Activated CD8-positive, alpha-beta memory T cell treated with anti-CD3 and anti-CD28 coated beads, Interleukin-2, amount 10 ng/mL, durations not matched to agents 7 days and 5 days (primary cell): ENCODE results near the gene MYO15B. TPM values are rescaled to one million over a fixed set of nuclear protein-coding genes. Genes with fewer than 3 reads are reported as not detected.

Source experiments
- ATAC-seq: fragments of 150-1000 bp; cut with Tn5 transposase; one replicate; pipeline ENCODE4 v1.10.0; 2021; ENCODE audit warnings: moderate library complexity
- CTCF ChIA-PET: fragments of 350-600 bp; sonication (Branson Sonifier 250); formaldehyde crosslinking; loops from one replicate; lab custom pipeline; 2021; ENCODE audit warnings: antibody characterized with exemption; lab: Charles Lee
- DNase-seq: peaks from one replicate; pipeline ENCODE4 v3.0.0-alpha.2; 2020
- H3K27ac Mint-ChIP-seq: one replicate; pipeline ENCODE4 v1.8.0; 2021; ENCODE audit warnings: mild to moderate bottlenecking, mixed read lengths
- H3K27me3 Mint-ChIP-seq: one replicate; pipeline ENCODE4 v1.8.0; 2021; ENCODE audit warnings: mixed read lengths
- H3K36me3 Mint-ChIP-seq: one replicate; pipeline ENCODE4 v1.8.0; 2021; ENCODE audit warnings: mild to moderate bottlenecking, mixed read lengths
- H3K4me1 Mint-ChIP-seq: one replicate; pipeline ENCODE4 v1.8.0; 2021; ENCODE audit warnings: mixed read lengths
- H3K4me3 Mint-ChIP-seq: one replicate; pipeline ENCODE4 v1.8.0; 2021; ENCODE audit warnings: mild to moderate bottlenecking, moderate library complexity, mixed read lengths
- H3K9me3 Mint-ChIP-seq: one replicate; pipeline ENCODE4 v1.8.0; 2022; ENCODE audit warnings: low read depth, mixed read lengths
- total RNA-seq, 2 experiments: library from RNA; stranded (reverse); gene quantifications; one replicate each; pipeline ENCODE4 v1.2.3, GENCODE V29; 2021

MYO15B gene
- total RNA-seq, result 10 to 100 TPM; 12.4 to 25.6 TPM

GRCh38 chr17:75587675-75588595 is at the start of gene MYO15B:
MYO15B (plus strand) TSS chr17:75587800; CDS start chr17:75588058, 258 bp downstream.
- Mint-ChIP-seq H3K36me3 (no peaks in the 10 kb centered on the region), H3K4me1 (peaks cover 13% of the 10 kb centered on the region), H3K9me3 (no peaks in the 10 kb centered on the region), H3K27ac (no peak within 1 kb of the TSS), H3K4me3 (peak within 1 kb of the TSS; percentile 42), H3K27me3 (peaks cover 27% of the 10 kb centered on the region)
- CTCF ChIA-PET, result interaction anchor here (0.6 to 6.3 kb wide), 19 partner anchors 9 to 394 kb away, joined by 3 to 47 read pairs (median 4); partner anchors contain the start of genes RECQL5, SAP30BP, SMIM5 and TSEN54
- ATAC-seq, result peak; percentile 40
- DNase-seq, result peak; percentile 70

GRCh38 chr17:75539967-75540729 is 47.5 kb upstream of the MYO15B start:
- no peak overlapping the region for H3K4me3 Mint-ChIP-seq

DNA sequence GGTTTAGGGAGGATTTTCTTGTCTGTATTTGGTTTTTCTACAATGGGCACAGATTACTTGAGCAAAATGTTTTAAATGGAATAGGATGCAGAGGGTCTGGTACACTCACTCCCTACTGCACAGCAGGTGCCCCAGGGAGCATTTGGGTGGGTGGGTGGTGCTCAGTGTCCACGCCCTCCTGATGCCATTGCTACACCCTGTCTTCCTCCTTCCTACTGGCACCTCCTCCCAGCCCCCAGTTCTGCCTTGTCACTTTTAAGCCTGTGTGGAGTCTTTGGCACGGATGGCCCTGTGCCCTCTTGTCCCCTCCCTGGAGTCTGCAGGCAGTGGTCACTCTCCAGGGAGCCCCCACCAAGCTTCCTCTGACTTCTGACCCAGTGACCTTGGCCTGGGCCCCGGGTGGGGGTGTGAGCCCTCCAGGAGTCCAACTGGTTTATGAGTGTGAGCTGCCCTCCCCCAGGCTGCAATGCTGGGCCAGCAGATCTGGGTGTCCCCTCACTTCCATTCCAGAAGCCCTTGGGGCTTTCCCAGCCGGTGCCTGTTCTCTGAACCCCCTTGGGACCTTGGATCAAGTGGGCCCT is 46.6 kb upstream of the MYO15B start:
- Mint-ChIP-seq H3K27ac (no peak overlapping the region), H3K4me3 (no peak overlapping the region), H3K27me3 (no peaks in the 10 kb centered on the region), H3K36me3 (no peaks in the 10 kb centered on the region), H3K4me1 (peaks cover 3% of the 10 kb centered on the region), H3K9me3 (no peaks in the 10 kb centered on the region)
- CTCF ChIA-PET, result no interaction called here
- ATAC-seq (no peak), DNase-seq (no peak)

More at GRCh38 chr17:75539967-75540729, 47.5 kb upstream of the MYO15B start:
- DNase-seq, result no peak
- ATAC-seq, result no peak
- CTCF ChIA-PET, result no interaction called here
- Mint-ChIP-seq H3K27me3 (no peaks in the 10 kb centered on the region), H3K9me3 (no peaks in the 10 kb centered on the region), H3K36me3 (no peaks in the 10 kb centered on the region), H3K27ac (no peak overlapping the region), H3K4me1 (peaks cover 12% of the 10 kb centered on the region)

DNA sequence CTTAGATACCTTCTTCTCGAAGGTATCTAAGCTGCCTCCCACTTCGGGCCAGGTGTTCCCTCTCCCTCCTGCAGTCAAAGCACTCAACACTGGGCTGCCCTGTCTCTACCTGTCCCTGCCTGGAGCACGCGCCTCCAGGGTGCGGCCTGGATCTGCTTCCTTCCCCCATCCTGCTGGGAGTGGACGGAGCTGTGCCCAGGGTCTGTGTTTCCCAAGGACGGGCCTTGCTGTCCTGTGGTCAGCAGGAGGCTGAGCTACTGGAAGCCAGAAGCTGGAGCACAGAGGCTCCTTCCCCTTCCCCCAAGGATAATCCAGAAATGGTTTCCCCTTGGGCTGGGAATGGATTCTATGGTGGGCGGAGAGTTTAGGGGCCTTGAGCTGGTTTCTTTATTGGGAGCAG is 45.4 kb upstream of the MYO15B start:
- Mint-ChIP-seq H3K36me3 (no peaks in the 10 kb centered on the region), H3K27me3 (no peaks in the 10 kb centered on the region), H3K9me3 (no peaks in the 10 kb centered on the region), H3K27ac (no peak overlapping the region), H3K4me1 (no peaks in the 10 kb centered on the region), H3K4me3 (no peak overlapping the region)
- ATAC-seq (no peak), DNase-seq (no peak)
- CTCF ChIA-PET, result interaction anchor here (1.7 kb wide), 1 partner anchor 26 kb away, joined by 5 read pairs; the partner anchor contains the start of gene TSEN54

- Mint-ChIP-seq H3K27ac (no peak overlapping the region), H3K27me3 (no peaks in the 10 kb centered on the region), H3K9me3 (no peaks in the 10 kb centered on the region), H3K4me3 (no peak overlapping the region), H3K36me3 (no peaks in the 10 kb centered on the region), H3K4me1 (no peaks in the 10 kb centered on the region)
- ATAC-seq, result no peak
- CTCF ChIA-PET, result interaction anchor here (1.1 to 1.7 kb wide), 2 partner anchors 26 to 205 kb away, joined by 4 to 5 read pairs; partner anchors contain the start of gene TSEN54
- no peak for DNase-seq
Measured at GRCh38 chr17:75542728-75543336, 44.8 kb upstream of the MYO15B start.

GRCh38 chr17:75544250-75544649 is 43.4 kb upstream of the MYO15B start:
- Mint-ChIP-seq H3K27ac (no peak overlapping the region), H3K4me1 (peaks cover 4% of the 10 kb centered on the region), H3K9me3 (no peaks in the 10 kb centered on the region), H3K4me3 (no peak overlapping the region), H3K36me3 (no peaks in the 10 kb centered on the region), H3K27me3 (no peaks in the 10 kb centered on the region)
- CTCF ChIA-PET, result interaction anchor here (1.7 kb wide), 1 partner anchor 28 kb away, joined by 5 read pairs; the partner anchor contains the start of gene TSEN54
- ATAC-seq, result no peak
- DNase-seq, result no peak

- Mint-ChIP-seq H3K9me3 (no peaks in the 10 kb centered on the region), H3K4me3 (no peak overlapping the region), H3K4me1 (peaks cover 4% of the 10 kb centered on the region), H3K36me3 (no peaks in the 10 kb centered on the region), H3K27me3 (no peaks in the 10 kb centered on the region), H3K27ac (no peak overlapping the region)
- CTCF ChIA-PET, result no interaction called here
- no peak for DNase-seq
- no peak for ATAC-seq
Measured at GRCh38 chr17:75546181-75546580, 41.4 kb upstream of the MYO15B start.

GRCh38 chr17:75547091-75547490 is 40.5 kb upstream of the MYO15B start:
- H3K4me1 Mint-ChIP-seq, result peaks cover 4% of the 10 kb centered on the region
- no peaks in the 10 kb centered on the region for H3K9me3 Mint-ChIP-seq
- H3K36me3 Mint-ChIP-seq, result no peaks in the 10 kb centered on the region
- no peaks in the 10 kb centered on the region for H3K27me3 Mint-ChIP-seq
- DNase-seq, result no peak
- no peak for ATAC-seq
- H3K4me3 Mint-ChIP-seq, result no peak overlapping the region
- no peak overlapping the region for H3K27ac Mint-ChIP-seq
- CTCF ChIA-PET, result no interaction called here

- Mint-ChIP-seq H3K4me3 (no peak overlapping the region), H3K27ac (no peak overlapping the region), H3K9me3 (no peaks in the 10 kb centered on the region), H3K36me3 (no peaks in the 10 kb centered on the region), H3K27me3 (no peaks in the 10 kb centered on the region), H3K4me1 (peaks cover 4% of the 10 kb centered on the region)
- CTCF ChIA-PET, result no interaction called here
- no peak for DNase-seq
- peak; percentile 12 for ATAC-seq
Measured at GRCh38 chr17:75548813-75549212, 38.8 kb upstream of the MYO15B start.

DNA sequence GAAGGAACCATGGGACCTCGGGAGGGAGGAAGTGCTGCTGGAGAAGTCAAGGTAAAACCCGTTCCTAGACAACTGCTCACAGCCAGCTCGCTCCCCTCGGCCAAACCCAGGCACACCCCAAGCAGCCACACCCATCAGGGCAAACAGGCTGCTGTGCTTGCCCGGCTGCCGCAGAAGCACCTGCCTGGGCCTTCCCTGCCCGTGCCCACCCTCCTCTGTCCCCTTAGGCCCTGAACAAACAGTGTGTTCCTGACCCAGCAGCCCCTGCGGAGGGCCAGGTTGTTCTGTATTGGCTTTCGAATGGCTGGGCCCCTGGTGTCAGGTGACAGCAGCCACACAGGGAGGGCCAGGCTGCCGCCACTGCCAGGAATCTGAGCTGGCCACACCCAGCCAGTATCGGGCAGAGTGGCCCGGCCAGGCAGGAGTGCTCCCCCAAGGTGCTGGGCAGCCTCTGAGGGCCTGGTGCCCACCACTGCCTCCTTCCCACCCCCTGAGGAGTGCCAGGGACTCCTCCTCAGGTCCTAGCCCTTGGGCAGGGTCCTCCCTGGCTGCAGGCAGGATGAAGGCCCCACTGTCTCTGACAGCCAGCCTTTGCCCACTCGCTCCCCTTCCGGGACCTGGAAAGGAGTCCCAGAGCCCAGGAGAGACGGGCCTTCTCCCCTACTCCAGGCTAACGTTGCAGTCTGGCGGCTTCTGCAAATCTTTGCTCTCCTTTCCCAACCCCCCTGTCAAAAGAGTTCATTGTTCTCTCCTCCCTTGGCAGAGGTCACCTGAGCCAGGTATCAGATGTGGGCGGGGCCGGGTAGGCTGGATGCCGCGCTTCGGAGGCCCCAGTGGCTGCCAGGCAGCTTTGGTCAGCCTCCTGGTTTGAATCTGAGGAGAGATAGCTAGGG is 38.1 kb upstream of the MYO15B start:
- H3K4me1 Mint-ChIP-seq, result peaks cover 4% of the 10 kb centered on the region
- ATAC-seq, result no peak
- H3K36me3 Mint-ChIP-seq, result no peaks in the 10 kb centered on the region
- H3K27ac Mint-ChIP-seq, result no peak overlapping the region
- CTCF ChIA-PET, result no interaction called here
- no peak overlapping the region for H3K4me3 Mint-ChIP-seq
- H3K27me3 Mint-ChIP-seq, result no peaks in the 10 kb centered on the region
- DNase-seq, result no peak
- H3K9me3 Mint-ChIP-seq, result no peaks in the 10 kb centered on the region

GRCh38 chr17:75550139-75550465 is 37.5 kb upstream of the MYO15B start:
- CTCF ChIA-PET, result no interaction called here
- Mint-ChIP-seq H3K27ac (no peak overlapping the region), H3K9me3 (no peaks in the 10 kb centered on the region), H3K4me1 (peaks cover 4% of the 10 kb centered on the region), H3K36me3 (no peaks in the 10 kb centered on the region), H3K27me3 (no peaks in the 10 kb centered on the region), H3K4me3 (no peak overlapping the region)
- DNase-seq (no peak), ATAC-seq (no peak)

DNA sequence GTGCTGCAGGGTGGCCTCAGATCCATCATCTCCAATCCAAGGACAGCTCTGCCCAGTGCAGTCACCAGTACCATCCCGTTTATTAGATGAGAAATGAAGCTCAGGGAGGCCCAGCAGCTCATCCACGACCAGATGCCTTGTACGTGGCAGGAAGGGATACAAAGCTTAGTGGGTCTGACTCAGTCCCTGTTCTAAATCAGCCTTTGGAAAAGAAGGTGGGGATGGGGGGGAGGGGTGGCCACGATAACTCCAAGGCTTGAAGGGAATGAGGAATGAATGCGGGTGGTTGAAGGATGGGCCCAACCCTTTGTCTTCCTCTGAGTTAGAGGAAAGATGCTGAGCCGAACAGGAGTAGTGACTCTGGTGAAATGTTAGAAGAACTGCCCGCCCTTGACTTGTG is 36.3 kb upstream of the MYO15B start:
- Mint-ChIP-seq H3K27me3 (no peaks in the 10 kb centered on the region), H3K36me3 (no peaks in the 10 kb centered on the region)
- ATAC-seq, result no peak

More for the DNA sequence above, 36.3 kb upstream of the MYO15B start:
- CTCF ChIA-PET, result no interaction called here
- H3K4me3 Mint-ChIP-seq, result no peak overlapping the region
- DNase-seq, result no peak
- no peaks in the 10 kb centered on the region for H3K9me3 Mint-ChIP-seq
- H3K4me1 Mint-ChIP-seq, result peaks cover 4% of the 10 kb centered on the region
- H3K27ac Mint-ChIP-seq, result no peak overlapping the region
